ENCODE results near the gene RALGPS2.

The RALGPS2 gene, protein sequence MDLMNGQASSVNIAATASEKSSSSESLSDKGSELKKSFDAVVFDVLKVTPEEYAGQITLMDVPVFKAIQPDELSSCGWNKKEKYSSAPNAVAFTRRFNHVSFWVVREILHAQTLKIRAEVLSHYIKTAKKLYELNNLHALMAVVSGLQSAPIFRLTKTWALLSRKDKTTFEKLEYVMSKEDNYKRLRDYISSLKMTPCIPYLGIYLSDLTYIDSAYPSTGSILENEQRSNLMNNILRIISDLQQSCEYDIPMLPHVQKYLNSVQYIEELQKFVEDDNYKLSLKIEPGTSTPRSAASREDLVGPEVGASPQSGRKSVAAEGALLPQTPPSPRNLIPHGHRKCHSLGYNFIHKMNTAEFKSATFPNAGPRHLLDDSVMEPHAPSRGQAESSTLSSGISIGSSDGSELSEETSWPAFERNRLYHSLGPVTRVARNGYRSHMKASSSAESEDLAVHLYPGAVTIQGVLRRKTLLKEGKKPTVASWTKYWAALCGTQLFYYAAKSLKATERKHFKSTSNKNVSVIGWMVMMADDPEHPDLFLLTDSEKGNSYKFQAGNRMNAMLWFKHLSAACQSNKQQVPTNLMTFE

DNA sequence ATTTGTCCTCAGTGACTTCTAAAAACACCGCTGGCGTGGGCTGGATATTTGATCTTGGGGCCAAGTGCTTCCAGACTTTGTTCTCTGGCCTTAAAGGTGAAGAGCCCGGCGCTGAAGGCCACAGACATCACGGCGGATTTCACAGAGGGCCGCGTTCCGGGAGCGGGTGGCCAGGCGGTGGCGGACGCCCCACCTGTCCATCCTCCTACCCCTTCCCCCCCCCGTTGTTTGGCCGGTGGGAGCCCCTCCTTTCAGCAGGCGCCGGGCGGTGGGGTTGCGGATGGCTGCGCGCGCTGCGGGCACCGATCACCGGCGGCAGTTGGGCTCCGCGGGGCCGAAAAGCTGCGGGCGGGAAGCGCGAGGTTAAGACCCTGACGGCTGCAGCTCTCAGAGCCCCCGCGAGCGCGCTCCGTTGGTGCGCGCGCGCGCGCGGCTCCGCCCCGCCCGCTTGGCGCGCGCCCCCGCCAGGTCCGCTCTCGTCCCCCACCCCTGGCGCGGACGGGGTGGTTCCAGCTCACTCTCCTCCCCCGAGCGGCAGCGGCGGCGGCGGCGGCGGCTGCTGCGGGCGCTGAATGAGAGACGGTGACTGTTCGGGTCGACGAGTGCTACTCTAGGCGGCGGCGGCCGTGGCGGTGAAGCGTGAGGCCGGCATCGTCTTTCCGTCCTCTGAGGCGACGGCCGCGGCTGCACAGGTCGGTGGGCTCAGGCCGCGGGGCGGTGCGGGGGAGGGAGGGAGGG, at the start of gene RALGPS2:
Gene RALGPS2, plus strand, starts transcription at position 517 of the 738 bp plus-strand sequence. CDS start 51,521 bp downstream, outside the sequence.
- peak within 1 kb of the TSS; percentile 64 to 97 (median 79) for H3K4me3 ChIP-seq
- peak within 1 kb of the TSS; percentile 40 to 90 (median 84) for H3K27ac ChIP-seq

DNA sequence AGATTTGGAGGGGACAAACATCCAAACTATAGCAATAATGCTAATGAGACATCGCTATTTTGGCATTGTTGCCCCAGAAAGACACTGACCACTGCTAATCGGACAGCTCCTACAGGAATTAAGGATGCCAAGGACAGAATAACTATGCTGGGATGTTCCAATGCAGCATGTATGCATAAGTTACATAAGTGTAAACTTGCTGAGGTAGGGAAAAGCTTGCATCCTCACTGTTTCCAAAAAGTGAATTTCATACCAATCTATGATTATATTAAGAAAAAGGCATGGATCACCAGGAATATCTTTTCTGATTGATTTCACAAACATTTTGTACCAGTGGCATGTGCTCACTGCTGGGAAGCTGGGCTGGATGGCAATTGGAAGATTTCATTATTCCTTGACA, 45.8 kb upstream of the RALGPS2 start:
- Histone ChIP-seq H3K4me3 (no peak overlapping the region), H3K27ac (no peak overlapping the region)

DNA sequence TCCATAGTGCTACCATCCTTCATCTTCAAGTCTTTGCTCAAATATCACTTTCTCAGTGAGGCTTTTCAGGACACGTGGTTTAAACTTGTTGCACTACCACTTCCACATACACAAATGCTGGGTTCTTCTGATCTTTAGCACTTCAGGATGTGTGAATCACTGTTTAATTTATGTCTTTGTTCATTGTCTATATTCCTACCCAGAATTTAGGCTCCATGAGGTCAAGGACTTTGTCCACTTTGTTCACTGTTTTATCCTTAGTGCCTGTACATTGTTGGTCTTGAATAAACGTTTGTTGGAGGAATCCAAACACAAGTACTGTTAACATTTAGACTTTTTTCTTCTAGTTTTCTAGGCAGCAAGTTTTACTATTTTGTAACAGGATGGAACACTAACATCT, 42.6 kb upstream of the RALGPS2 start:
- Histone ChIP-seq H3K27ac (no peak overlapping the region), H3K4me3 (no peak overlapping the region)

DNA sequence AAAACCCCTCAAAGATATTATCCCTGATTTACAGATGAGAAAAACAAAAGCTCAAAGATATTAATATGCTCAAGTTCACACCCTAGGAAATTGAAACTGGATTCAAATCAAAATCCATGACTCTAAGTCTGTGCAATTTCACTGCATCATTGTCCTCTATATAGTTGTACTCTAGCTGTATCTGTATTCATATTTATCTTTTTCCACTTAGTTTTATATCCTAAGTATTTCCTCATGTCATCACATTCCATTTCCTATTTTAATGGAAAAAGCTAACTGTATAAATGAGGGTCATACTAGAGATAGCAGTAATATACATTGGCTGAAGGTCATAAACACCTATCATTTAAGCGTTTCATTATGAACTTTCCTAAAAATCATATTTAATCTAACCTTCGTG, 42.2 kb upstream of the RALGPS2 start:
- Histone ChIP-seq H3K27ac (no peak overlapping the region), H3K4me3 (no peak overlapping the region)

DNA sequence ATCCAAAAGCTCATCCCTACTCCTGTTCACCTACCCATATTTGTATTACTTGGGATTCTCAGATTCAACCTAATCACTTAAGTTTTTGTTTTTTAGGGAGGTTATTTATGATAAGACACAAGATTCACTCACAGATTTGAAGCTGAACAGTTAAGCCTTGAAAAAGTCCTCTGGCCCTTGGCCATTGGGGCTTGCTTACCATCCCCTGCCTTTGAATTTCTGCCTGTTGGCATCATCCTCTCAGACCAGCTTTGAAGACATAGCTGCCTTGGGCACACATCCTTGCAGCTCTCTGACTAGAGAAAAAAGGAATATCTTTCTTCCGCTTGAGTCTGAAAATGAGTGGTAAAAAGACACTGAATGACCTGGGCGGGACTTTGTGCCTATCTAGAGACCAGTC, 41.8 kb upstream of the RALGPS2 start:
- Histone ChIP-seq H3K27ac (peak overlapping the region in 1 of 21 experiments; percentile 12), H3K4me3 (no peak overlapping the region)

DNA sequence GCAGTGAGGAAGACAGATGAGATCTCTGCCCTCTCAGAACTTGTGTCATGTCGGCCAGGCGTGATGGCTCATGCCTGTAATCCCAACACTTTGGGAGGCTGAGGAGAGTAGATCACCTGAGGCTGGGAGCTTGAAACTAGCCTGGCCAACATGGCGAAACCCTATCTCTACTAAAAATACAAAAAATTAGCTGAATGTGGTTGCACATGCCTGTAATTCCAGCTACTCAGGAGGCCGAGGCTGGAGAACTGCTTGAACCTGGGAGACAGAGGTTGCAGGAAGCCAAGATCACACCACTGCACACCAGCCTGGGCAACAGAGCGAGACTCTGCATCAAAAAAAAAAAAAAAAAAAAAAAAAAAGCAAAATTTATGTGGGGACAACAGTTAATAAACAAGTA, 40.9 kb upstream of the RALGPS2 start:
- H3K4me3 ChIP-seq = no peak overlapping the region
- H3K27ac ChIP-seq = no peak overlapping the region

DNA sequence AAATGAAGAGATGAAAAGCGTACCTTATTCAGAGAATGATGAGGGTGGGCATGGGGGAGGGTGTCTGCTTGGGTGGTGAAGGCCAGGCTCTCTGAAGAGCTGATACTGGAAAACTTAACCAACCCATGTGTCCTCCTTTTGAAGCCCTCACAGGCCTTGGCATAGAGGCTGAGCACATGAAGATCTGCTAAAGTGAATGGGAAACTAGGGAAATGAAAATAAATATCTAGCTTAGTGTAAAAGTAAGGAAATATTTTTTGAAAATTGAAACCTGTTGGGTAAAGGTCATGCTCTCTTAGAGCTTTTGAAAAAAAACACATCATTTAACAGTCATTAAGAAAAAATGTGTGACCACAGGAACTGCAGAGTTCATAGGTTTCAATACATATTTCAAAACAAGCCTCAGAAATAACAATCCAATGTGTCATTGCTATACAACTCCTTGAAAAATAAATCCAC, 40.5 kb upstream of the RALGPS2 start:
- H3K27ac ChIP-seq = no peak overlapping the region
- no peak overlapping the region for H3K4me3 ChIP-seq

DNA sequence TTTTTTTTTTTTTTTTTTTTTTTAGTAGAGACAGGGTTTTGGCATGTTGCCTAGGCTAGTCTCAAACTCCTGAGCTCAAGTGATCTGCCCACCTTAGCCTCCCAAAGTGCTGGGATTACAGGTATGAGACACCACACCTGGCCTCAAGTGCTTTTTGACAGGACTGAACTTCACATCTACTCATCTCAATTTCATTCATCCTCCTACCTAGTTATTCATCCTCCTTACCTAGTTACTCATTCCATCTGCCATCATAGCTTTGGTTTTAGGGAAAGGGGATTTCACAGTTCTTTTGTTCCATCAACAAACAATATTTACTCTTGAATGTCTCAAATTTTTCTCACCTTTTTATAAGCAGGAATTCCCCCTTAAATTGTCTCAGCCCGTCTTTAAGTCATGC, 38.6 kb upstream of the RALGPS2 start:
- H3K4me3 ChIP-seq = no peak overlapping the region
- H3K27ac ChIP-seq = no peak overlapping the region

DNA sequence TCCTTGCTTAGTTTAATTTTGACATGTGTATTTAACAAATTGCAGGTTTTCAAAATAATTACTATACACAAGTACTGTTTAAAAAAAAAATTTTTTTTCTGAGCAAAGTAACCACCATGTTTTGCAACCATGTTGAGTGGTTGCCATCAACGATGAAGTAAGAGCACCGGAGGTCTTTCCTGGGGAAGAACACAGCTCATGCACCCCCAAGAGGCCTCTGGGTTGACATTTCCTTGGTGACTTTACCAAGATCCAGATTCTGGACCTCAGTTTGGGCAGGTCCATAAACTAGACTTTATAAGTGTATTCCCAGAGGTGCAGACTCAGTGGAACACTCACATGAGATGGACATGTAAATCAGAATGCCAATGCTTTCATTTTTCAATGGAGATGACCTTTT, 36.8 kb upstream of the RALGPS2 start:
- Histone ChIP-seq H3K27ac (no peak overlapping the region), H3K4me3 (no peak overlapping the region)

DNA sequence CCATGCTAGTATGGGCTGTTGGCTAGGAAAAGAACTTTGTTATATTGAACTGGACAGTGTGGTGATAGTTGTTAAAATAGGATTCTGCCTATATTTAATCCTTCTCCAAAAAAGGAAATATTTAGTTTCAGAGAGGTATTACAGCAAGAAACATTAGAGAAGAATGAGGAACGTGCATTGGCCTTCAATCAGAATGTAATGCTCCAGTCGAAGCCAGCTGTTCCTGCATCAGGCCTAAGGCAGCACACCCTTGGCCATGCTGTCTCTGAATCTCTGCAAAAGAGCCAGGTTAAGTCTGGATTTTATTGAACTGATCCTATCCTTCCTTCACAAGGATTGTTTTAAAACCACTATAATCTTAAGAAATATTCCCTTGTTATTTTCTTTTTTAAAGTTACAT, 35.3 kb upstream of the RALGPS2 start:
- no peak overlapping the region for H3K27ac ChIP-seq
- H3K4me3 ChIP-seq = no peak overlapping the region

DNA sequence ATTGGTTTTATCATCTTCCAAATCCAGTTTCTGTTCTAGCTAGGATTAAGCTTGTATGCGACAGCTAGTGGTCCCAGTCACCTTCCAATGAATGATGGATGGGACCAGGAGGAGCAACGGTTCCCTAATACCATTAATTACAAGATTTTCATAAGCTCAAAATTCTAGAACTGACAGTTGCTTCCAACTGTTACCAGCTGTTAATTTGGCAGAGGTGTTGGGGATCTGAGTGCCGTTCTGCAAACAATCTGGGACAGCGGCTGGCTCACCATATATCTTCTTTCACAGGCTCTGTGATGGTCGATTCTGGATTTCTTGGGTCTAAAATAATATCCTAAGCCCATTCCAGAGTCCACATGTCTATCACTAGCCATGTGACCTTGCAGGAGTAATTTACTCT, 34.5 kb upstream of the RALGPS2 start:
- Histone ChIP-seq H3K27ac (no peak overlapping the region), H3K4me3 (no peak overlapping the region)

DNA sequence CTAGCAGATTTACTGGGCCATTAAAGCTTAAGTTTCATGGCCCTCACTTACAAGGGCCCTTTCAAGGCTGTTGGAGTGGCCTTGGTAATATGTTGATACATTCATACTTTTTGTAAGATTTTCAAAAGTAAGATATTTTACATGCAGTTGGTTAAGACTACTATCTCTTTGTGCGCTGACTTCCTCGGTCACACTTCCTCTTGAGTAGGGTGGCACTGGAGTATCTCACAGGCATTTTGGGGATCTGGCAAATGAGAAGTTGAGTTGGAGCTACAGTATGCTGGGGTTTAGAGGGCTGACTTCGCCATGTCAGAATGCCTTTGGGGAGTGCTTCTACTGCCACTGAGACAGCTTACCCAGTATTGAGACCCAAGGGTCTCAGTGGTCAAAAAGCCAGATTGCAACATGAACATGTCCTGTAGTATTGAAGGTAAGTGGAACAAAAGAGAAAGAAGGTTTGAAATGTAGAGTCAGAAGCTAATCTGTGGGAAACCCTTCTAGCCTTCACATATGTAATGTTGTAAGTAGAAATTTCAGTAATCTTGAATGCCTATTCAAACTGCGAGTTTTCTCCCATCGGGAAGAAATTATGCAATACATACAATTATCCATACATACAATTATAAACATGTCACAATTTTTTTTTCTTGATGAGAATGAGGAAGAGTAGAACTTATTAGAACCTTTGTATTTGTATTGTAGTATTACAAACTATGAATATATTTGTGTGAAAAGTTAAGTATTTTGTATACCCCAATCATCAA, 32.3 kb upstream of the RALGPS2 start:
- no peak overlapping the region for H3K4me3 ChIP-seq
- no peak overlapping the region for H3K27ac ChIP-seq

DNA sequence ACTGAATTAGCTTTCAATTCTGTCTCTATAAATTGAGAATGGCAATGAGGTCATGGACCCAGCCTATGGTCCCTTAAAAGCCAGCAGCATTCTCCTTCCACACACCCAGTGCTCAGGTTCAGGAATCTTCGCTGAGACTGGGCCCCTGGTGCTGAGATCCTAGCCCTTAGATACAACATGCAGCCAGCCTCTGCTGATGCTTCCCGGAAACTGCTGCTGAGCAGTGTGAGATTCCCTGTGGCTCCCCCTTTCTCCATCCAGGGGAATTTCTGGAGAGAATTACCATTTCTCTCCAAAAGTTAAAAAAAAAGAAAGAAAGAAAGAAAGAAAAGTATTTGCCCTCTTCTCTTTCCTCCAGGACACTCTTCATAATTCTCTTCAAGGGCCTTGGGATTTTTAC, 31.7 kb upstream of the RALGPS2 start:
- H3K27ac ChIP-seq = no peak overlapping the region
- H3K4me3 ChIP-seq = no peak overlapping the region

DNA sequence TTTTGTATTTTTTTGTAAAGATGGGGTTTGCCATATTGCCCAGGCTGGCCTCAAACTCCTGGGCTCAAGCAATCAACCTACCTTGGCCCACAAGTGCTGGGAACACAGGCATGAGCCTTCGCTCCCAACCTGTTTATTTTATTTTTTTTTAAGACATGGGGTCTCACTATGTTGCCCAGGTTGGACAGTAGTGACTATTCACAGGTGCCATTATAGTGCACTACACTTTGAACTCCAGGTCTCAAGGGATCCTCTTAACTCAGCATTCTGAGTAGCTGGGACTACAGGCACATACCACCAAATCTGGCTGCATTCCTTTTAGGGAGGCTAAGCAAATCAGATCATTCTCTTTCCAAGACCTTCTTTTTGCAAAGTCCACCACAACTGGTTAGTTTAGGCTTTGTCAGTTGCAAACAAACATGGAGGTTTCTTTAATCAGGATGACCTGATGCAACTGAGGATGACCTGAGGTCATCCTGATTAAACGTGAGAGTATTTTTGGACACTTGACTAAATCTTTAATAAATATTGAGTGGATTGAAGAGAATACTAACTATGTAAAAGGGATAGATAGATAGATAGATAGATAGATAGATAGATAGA, 30.0 kb upstream of the RALGPS2 start:
- Histone ChIP-seq H3K4me3 (no peak overlapping the region), H3K27ac (no peak overlapping the region)

DNA sequence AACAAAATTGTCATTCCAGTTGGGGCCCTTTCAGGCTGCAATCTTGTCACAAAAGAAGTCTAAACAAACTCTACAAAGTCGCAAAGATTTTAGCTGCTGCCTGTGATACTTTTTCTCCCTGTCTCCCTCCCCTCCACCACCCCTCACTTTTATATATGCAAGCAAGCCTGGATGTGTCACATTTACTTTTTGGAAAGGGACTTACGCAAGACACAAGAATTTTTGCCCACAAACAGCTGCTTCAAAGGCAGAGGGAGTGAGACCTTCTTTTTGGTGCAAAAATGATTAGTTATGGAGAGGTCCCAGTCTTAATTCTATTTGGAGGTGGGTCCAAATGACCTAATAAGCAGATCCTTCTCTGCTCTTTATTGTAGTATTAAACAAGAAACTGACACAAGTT, 22.9 kb upstream of the RALGPS2 start:
- no peak overlapping the region for H3K27ac ChIP-seq

DNA sequence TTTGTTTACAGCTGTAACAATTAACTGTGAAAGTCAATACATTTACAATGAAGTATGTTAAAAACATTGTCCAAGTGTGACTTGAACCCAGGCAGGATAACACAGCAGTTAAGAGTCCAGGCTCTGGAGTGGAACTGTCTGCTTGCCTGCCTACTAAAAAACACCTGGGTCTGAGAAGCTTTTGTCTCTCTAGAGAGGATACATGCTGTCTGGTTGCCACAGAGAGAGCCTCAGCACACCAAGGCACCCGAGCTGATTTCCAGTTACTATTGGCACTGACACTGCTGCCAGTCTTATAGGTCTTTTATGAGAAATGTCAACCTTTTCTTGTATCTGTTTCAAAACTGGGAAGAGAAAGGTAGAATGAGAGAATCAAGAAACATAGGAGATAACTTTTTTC, 20.2 kb upstream of the RALGPS2 start:
- H3K4me3 ChIP-seq = no peak overlapping the region
- H3K27ac ChIP-seq = no peak overlapping the region

More for the DNA sequence above, 22.9 kb upstream of the RALGPS2 start:
- no peak overlapping the region for H3K4me3 ChIP-seq

DNA sequence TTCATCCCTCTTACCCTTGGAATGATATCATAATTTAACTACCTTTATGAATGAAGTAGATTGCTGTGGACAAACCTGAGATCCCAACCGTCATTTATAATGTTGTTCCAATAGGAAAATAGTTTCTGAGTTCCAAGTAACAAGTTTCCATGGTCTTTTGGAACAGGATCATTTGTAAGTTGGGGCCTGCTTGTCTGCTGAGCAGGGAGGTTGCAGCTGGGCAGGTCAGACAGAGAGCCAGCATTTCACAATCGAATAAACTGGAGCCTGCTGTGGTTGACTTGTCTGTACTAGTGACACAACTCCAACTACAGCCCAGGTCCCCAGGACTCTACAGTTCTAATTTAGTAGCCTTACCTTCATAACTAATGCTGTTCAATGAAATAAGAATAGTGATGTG, 18.6 kb upstream of the RALGPS2 start:
- Histone ChIP-seq H3K27ac (no peak overlapping the region), H3K4me3 (no peak overlapping the region)

DNA sequence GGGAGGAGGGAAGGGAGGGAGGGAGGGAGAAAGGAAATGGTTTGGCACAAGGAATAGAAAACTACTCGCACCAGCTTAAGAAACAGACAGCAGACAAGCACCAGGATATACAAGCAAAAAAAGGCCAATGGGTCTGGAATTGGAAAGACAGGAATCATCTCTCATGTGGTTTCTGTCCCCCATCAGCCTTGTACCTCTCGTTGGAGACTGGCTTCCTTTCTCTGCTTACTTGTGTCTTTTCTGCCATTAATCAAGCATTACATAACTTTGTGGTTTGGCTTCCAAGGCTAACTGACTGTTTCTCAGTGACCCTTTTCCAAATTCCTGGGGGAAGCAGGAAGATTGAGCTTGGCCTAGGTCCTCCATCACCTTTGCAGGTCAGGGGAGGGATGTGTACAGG, 11.8 kb upstream of the RALGPS2 start:
- Histone ChIP-seq H3K4me3 (no peak overlapping the region), H3K27ac (no peak overlapping the region)

DNA sequence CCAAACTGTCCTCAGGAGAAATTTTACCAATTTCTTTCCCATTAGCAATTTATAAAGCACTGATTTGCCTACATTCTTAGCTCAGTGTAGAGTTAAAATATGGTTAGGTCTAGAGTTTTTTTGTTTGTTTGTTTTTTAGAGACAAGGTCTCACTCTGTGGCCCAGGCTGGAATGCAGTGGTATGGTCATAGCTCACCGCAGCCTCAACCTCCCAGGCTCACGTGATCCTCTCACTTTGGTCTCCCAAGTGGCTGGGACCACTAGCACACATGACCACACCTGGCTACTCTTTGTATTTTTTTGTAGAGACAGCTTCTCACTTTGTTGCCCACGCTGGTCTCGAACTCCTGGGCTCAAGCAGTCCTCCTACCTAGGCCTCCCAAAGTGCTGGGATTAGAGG, 10.6 kb upstream of the RALGPS2 start:
- Histone ChIP-seq H3K27ac (no peak overlapping the region), H3K4me3 (no peak overlapping the region)

DNA sequence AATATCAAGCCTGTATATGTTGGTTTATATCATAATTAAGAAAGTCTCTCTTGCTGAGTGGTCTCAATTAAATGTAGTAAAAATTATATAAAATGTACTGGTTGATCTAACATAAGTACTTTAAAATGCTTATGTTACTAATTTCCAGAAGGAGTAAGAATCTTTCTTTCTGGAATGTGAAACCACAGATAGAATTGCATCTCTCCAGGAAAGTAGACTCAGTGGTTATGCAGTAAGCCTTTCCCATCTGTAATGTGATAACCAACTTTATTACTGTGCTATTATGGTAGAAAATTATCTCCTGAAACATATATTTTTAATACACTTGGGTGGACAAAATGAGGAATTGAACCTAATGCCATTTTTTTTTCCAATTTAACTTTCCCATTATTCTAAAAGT, 8.9 kb upstream of the RALGPS2 start:
- H3K4me3 ChIP-seq = no peak overlapping the region
- H3K27ac ChIP-seq = no peak overlapping the region

All from skin epidermis (tissue), 12 donors.